Amniotic stem cell (primary cell): ENCODE results near the gene TIGAR.

Experiments
- DNase-seq: peaks from one replicate; lab custom pipeline; 2025; lab: John Stamatoyannopoulos, UW

Gene TIGAR

GRCh38 chr12:4303750-4304149 is 17.3 kb upstream of the TIGAR start:
- DNase-seq: no peak

DNA sequence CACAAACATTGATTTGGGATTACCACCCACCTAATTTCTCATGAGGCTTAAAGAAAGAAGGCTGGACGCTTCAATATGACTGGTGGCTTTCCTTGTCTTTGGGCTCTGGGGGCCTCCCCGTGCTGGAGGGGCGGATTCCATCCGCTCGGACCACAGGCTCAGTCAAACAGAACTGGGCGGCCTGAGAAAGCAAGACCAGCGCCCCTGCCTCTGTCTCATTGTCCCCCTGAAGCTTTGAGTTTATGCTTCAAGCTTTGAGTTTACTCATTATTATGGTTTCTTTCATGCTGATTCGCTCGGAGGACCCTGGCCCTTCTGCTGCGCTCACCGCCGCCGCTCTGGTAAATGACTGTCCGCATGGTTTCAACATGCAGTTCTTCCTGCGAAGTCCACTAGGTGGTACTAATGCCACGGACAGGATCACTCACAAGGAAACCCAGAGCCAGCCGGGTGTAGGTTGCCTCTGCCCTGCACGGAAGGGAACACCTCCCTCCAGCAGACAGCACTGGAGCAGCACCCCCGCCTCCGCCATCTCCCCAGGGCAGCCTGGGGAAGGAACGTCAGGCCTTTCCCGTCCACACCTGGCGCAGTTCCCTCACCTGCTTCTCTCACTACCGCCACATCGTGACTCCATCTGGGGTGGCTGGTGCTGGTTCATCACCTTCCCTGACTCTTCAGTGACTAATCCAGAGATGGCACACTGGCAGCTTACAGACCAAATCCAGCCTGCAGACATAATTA is 13.2 kb upstream of the TIGAR start:
- DNase-seq: peak; percentile 72

GRCh38 chr12:4308334-4308950 is 12.6 kb upstream of the TIGAR start:
- no peak for DNase-seq

- DNase-seq: no peak
Observed at GRCh38 chr12:4311776-4312175, 9.2 kb upstream of the TIGAR start.

DNA sequence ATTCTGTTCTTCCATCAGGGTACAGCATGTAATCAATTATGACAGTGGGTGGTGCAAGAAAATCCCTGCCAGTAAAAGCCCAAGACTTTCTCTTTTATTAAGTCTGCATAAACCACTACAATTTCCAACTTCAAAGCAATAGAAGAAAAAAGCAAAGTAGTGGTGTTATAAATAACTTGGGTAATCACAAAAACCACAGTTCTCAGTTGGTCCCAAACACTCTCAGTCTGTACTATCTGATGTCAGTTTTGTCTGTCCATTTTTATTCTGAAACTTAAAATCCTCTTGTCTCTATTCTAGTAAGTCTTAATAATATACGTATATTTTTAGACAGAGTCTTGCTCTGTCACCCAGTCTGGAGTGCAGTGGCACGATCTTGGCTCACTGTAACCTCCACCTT is 8.8 kb upstream of the TIGAR start:
- DNase-seq: no peak

GRCh38 chr12:4320497-4320852 is 538 bp upstream of the TIGAR start:
- no peak for DNase-seq

DNA sequence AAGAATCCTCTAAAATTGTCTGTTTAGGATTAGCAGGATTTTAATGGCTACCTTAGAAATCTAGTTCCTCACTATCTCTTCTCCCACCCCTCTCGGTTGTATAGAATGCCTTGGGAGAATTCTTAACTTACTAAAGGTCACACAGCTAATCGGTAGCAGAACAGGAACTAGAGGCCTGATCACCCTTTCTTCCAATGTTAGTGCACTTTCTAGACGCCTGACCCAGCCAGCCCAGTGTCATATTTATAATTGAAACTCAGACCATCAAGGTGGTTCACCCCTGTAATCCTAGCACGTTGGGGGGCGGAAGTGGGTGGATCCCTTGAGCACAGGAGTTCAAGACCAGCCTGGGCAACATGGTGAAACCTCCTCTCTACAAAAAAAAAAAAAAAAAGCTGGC is 1.7 kb downstream of the TIGAR start:
- DNase-seq: no peak

- DNase-seq: no peak
Observed at GRCh38 chr12:4323396-4323795, 2.4 kb downstream of the TIGAR start.

GRCh38 chr12:4324366-4324765 is 3.4 kb downstream of the TIGAR start:
- no peak for DNase-seq

DNA sequence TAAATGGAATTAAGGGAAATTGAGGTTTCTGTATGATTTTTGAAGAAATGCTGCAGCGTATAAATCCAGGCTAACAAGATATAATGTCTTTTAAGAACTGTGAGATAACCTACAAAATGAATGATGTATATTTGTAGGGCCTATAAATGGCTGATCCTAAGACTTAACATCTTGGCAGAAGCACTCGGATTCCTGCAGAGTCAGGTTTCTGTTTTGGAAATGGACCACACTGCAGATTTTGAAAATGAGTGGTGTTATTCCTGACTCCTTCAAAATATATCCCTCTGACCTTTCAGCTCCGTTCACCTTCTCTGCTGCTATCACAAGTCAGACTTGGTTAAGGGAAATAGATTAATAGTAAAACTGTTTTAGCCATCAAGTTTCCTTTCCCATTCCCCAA is 5.0 kb downstream of the TIGAR start:
- DNase-seq: no peak

DNA sequence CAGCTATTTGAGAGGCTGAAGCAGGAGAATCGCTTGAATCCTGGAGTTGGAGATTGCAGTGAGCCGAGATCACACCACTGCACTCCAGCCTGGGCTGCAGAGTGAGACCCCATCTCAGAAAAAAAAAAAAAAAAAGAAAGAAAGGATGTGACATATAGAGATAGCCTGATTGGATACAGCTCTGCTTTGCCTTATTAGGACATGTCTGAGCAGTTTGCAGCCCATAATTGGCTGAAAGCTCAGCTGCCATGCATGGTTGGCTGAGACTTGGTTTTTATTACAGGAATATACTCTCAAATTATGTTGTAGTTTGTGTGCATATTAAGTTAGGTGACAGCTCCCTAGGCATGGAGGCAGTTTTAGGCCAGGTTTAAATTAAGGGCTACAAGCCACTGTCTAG is 6.3 kb downstream of the TIGAR start:
- no peak for DNase-seq

DNA sequence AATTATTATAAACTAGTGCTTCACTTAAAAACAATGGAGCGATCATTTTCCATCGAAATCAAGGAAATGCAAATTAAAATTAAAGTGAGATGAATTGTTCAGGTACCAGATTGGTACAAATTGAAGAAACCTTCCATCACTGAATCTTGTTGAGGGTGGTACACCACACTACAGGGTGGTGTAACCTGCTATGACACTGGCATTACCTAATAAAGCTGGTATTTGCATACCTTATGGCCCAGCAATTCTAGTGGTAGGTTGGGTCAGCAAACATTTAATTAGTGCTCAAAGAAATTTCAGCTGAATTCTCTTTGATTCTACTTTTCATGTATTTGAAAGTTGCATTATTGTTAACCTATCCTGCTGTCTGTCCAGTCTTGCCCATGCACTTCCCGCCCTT is 9.2 kb downstream of the TIGAR start:
- no peak for DNase-seq

DNA sequence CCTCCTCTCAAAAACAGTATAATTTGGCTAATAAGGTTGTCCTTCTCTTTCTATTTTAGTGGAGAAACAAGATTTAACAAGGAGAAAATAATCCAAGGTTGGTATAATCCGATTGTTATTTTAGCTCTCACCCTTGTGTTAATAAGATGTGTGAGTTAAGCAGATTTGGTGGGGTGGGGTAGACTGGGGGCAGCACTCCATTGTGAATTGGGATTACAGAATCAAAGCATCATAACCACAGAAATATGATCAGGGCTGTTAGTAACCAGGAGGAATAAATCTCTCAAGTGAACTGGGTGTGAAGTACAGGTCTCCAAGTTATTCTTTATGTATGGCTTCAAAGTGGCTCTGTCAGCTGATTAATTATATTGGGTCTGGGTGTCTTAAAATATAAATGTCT is 10.2 kb downstream of the TIGAR start:
- DNase-seq: no peak

- DNase-seq: no peak
Observed at GRCh38 chr12:4331842-4332241, 10.8 kb downstream of the TIGAR start.

DNA sequence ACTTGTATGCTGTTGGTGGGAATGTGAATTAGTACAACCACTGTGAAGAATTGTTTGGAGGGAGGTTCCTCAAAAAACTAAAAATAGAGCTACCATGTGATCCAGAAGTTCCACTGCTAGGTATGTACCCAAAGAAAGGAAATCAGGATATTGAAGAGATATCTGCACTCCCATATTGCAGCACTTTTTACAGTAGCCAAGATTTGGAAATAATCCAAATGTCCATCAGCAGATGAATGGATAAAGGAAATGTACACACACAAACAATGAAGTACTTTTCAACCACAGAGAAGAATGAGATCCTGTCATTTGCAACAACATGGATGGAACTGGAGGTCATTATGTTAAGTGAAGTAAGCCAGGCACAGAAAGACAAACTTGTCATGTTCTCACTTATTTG is 25.9 kb downstream of the TIGAR start:
- no peak for DNase-seq

DNA sequence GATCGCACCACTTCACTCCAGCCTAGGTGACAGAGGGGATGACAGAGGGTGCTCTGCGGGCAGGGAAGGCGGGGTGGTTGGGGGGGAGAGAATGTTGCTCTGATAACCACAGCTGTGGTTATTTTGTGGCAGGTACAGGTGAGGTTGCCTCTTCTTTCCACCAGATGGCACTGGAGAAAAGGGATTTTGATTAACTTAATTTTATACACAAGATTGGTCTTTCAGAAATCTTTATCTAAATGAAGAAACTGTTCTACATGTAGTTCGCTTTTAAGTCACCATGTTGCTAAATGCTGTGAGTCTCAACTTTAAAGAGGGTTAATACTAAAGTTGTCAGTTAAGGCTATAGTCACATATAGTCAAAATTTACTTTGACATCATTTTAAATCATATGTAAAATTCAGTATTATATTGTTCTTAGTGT is 32.8 kb downstream of the TIGAR start:
- DNase-seq: no peak

- no peak for DNase-seq
Observed at GRCh38 chr12:4355156-4356040, 34.4 kb downstream of the TIGAR start.

GRCh38 chr12:4356041-4356327 is 35.0 kb downstream of the TIGAR start:
- DNase-seq: no peak

- DNase-seq: no peak
Observed at GRCh38 chr12:4366090-4366489, 45.1 kb downstream of the TIGAR start.

DNA sequence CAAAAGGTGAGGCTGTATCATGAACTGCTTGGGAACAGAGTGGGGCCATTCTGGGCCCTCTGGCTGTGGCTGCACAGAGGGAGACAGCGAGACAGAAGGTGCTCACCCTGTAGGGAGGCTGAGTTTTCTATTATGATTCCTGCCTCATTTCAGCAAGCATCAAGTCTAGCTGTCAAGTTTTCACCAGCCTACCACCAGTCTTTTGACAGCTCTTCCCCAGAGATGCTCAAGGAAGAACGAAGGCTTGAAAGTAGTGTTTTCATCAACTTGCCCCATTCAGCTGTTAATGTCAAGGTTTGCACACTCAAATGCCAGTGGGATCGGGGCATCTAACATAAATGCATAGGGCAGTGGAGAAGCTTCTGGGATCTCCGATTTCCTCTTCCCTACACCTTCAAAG is 48.5 kb downstream of the TIGAR start:
- DNase-seq: no peak

DNA sequence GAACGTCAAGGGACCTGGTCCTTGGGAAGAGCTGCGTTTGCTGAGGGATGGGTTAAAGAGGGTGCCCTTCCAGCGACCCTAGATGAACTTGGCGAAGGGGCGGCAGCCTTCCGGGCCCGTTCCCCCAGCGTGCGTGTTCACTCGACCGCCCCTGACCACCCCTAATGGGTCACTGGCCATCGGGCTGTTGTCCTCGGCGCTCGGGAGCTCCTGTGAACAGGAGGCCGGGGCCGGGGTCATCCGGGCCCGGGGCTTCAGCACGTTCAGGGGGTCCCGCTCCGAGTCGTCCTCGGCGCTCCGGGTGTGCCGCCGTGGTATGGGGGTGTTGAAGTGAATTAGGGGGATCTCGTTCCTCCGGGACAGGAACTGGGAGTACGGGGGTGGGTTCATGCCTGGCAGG is 49.3 kb downstream of the TIGAR start:
- DNase-seq: no peak

- DNase-seq: no peak
Observed at GRCh38 chr12:4372653-4373052, 51.6 kb downstream of the TIGAR start.

GRCh38 chr12:4375449-4375848 is 54.4 kb downstream of the TIGAR start:
- no peak for DNase-seq
